NB4 (cell line): ENCODE data around the gene SH3YL1.

ENCODE experiments used
- DNase-seq: peaks from one replicate; pipeline ENCODE4 v3.0.0; 2010; ENCODE audit warnings: low read depth
- H3K4me3 ChIP-seq: one replicate; pipeline ENCODE4 v1.5.1; 2011; ENCODE audit warnings: mild to moderate bottlenecking, low read depth, low read length, moderate library complexity
- CTCF ChIP-seq: IDR thresholded peaks from one replicate; pipeline ENCODE4 v1.5.1; 2012; ENCODE audit warnings: low read depth, low read length
- MAX ChIP-seq: IDR thresholded peaks from 2 replicates; pipeline ENCODE4 v1.6.1; 2011; ENCODE audit warnings: low read depth, low read length
- MYC ChIP-seq: IDR thresholded peaks from 2 replicates; pipeline ENCODE4 v1.6.1; 2011; ENCODE audit warnings: low read depth, low read length
- POLR2A ChIP-seq: IDR thresholded peaks from 2 replicates; pipeline ENCODE4 v1.6.1; 2011; ENCODE audit warnings: mild to moderate bottlenecking; ENCODE audit not compliant: insufficient read length; ENCODE audit errors: extremely low read depth

SH3YL1 gene

GRCh38 chr2:216068-216467, 47.8 kb downstream of the SH3YL1 start:
- no peak overlapping the region for H3K4me3 ChIP-seq
- no peak for DNase-seq
- TF ChIP-seq CTCF (no peak), MYC (no peak), POLR2A (no peak), MAX (no peak)

DNA sequence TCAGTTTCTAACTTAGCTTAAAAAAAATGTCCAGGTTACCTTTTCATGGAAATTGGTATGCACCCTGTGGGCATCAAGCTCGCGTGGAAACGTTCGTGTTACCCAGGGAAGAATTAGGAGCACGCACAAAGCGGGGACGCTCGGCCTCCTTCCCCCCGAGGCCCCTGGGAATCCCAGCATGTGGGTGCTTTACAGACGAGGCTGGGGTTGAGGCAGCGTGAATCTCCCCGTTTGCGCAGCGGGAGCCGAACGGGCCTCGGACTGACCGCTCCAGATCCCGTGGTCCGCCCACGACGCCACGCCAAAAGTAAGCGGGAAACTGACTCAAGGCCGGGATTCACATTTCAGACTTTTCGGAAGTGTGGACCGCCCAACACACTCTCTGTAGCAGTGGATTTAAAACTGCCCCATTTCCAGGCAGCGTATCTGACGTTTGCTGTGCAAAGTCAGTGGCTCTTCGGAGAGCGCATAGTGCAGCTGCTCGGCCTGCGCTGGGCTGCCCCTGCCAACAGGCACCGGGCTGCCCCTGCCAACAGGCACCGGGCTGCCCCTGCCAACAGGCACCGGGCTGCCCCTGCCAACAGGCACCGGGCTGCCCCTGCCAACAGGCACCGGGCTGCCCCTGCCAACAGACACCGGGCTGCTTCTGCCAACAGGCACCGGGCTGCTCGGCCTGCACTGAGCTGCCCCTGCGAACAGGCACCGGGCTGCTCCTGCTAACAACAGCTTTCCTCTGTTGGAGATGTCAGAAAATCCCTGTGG, 49.7 kb downstream of the SH3YL1 start:
- no peak for DNase-seq

DNA sequence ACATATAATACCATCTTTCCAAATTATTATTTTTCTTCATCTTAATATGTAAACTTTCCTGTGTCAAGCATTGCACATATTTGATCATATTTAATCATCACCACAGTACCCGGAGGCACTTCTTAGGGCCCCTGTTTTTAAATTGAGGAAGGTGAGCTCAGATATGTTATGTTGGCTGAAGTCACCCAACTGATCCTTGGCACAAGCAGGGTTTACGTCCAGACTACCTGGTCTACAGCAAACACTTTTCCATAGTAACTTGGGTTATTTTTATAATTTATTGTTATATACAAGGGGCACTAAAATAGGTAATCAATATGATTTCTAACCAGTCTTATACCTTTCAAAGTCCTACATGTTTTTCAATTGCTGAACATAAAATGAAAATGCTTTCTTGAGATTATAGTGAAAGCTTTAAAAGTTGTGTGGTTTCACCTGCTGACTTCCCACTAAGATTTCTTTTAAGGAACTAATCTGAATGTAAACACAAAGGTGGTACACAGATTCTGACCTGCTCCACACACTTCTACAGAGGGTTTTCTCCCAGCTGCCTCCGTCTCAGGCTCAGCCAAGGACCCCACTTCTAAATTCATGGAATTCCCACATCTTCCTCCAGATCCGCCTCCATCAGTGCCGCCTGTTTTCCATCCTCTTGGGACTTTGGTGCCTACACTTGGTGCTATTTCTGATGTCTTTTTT, 52.2 kb downstream of the SH3YL1 start:
- H3K4me3 ChIP-seq: no peak overlapping the region
- no peak for TF ChIP-seq POLR2A
- no peak for TF ChIP-seq MYC
- TF ChIP-seq MAX: no peak
- no peak for TF ChIP-seq CTCF
- DNase-seq: no peak

More for the DNA sequence above, 49.7 kb downstream of the SH3YL1 start:
- H3K4me3 ChIP-seq: no peak overlapping the region
- TF ChIP-seq MYC (no peak), POLR2A (no peak), CTCF (no peak), MAX (no peak)

- no peak for TF ChIP-seq POLR2A
- no peak for TF ChIP-seq MYC
- TF ChIP-seq MAX: no peak
- TF ChIP-seq CTCF: no peak
- DNase-seq: no peak
- no peak overlapping the region for H3K4me3 ChIP-seq
These were observed 53.2 kb downstream of the SH3YL1 start for GRCh38 chr2:210660-211059.

GRCh38 chr2:209470-209869, 54.4 kb downstream of the SH3YL1 start:
- no peak for TF ChIP-seq CTCF
- TF ChIP-seq MAX: no peak
- no peak for TF ChIP-seq MYC
- TF ChIP-seq POLR2A: no peak
- no peak overlapping the region for H3K4me3 ChIP-seq
- no peak for DNase-seq
